ENCODE measurements around the gene OR2L8.

GRCh38 chr1:247964933-247965332 is 16.3 kb downstream of the OR2L8 start, which contains the start of gene OR2AK2:
- TF ChIP-seq SUZ12 (IDR thresholded peaks at IDR 0.05; ENCODE audit: extremely low read depth, insufficient read depth, insufficient read length) (no peak), YY1 (IDR thresholded peaks at IDR 0.05; ENCODE audit: insufficient read depth, insufficient read length) (no peak)
